ENCODE results near the gene C1QB. TPM values are rescaled to one million over a fixed set of nuclear protein-coding genes. Genes with fewer than 3 reads are reported as not detected.
"Not testable (repeated sequence)": the region's sequence is repeated elsewhere in the genome, so short reads cannot be mapped to it uniquely, and the experiment has no call there.

The C1QB gene
- total RNA-seq, 4 donors from 2014 or later = 54.3 to 107 (median 86.1) TPM

GRCh38 chr1:22665752-22666151 is 12.7 kb downstream of the C1QB start:
- H3K27ac ChIP-seq = no peak overlapping the region
- peak in 3 of 6 experiments; percentile 53 to 59 (median 54) for TF ChIP-seq CTCF (IDR thresholded peaks at IDR 0.05)
- no peak for TF ChIP-seq POLR2A (IDR thresholded peaks at IDR 0.05)
- H3K4me3 ChIP-seq = no peak overlapping the region
- DNase-seq = peak in 2 of 3 donors; percentile 49 to 64
- H3K27me3 ChIP-seq = no peaks in the 10 kb centered on the region
- H3K9me3 ChIP-seq = no peaks in the 10 kb centered on the region
- no peaks in the 10 kb centered on the region for H3K36me3 ChIP-seq
- no peaks in the 10 kb centered on the region for H3K4me1 ChIP-seq

GRCh38 chr1:22666412-22666811 is 13.4 kb downstream of the C1QB start:
- Histone ChIP-seq H3K36me3 (no peaks in the 10 kb centered on the region), H3K27me3 (no peaks in the 10 kb centered on the region), H3K27ac (no peak overlapping the region), H3K4me1 (no peaks in the 10 kb centered on the region), H3K4me3 (no peak overlapping the region), H3K9me3 (no peaks in the 10 kb centered on the region)
- no peak for DNase-seq
- no peak for TF ChIP-seq CTCF (IDR thresholded peaks at IDR 0.05)
- TF ChIP-seq POLR2A (IDR thresholded peaks at IDR 0.05) = no peak

GRCh38 chr1:22668840-22669239 is 15.8 kb downstream of the C1QB start:
- not testable (repeated sequence) for DNase-seq, H3K4me1 ChIP-seq, H3K27ac ChIP-seq, H3K27me3 ChIP-seq, H3K36me3 ChIP-seq, H3K4me3 ChIP-seq, H3K9me3 ChIP-seq

- Histone ChIP-seq H3K4me1 (no peaks in the 10 kb centered on the region), H3K36me3 (no peaks in the 10 kb centered on the region), H3K4me3 (no peak overlapping the region), H3K27me3 (no peaks in the 10 kb centered on the region), H3K9me3 (no peaks in the 10 kb centered on the region), H3K27ac (no peak overlapping the region)
- DNase-seq = no peak
- TF ChIP-seq CTCF (IDR thresholded peaks at IDR 0.05) (no peak), POLR2A (IDR thresholded peaks at IDR 0.05) (no peak)
Measured at GRCh38 chr1:22670352-22670975, 17.4 kb downstream of the C1QB start.

- no peaks in the 10 kb centered on the region for H3K9me3 ChIP-seq
- H3K4me1 ChIP-seq = peaks cover 0 to 6% (median 0%) of the 10 kb centered on the region in 4 donors
- H3K36me3 ChIP-seq = no peaks in the 10 kb centered on the region
- no peak for TF ChIP-seq CTCF (IDR thresholded peaks at IDR 0.05)
- TF ChIP-seq POLR2A (IDR thresholded peaks at IDR 0.05) = no peak
- DNase-seq = no peak
- H3K4me3 ChIP-seq = no peak overlapping the region
- no peak overlapping the region for H3K27ac ChIP-seq
- no peaks in the 10 kb centered on the region for H3K27me3 ChIP-seq
Measured at GRCh38 chr1:22671999-22672398, 19.0 kb downstream of the C1QB start.

GRCh38 chr1:22673486-22674409 is 20.7 kb downstream of the C1QB start:
- peak in 2 of 3 donors; percentile 80 to 82 for DNase-seq
- TF ChIP-seq CTCF (IDR thresholded peaks at IDR 0.05) (peak in 4 of 6 experiments; percentile 53 to 86 (median 82)), POLR2A (IDR thresholded peaks at IDR 0.05) (no peak)
- Histone ChIP-seq H3K4me1 (peaks cover 0 to 11% (median 0%) of the 10 kb centered on the region in 4 donors), H3K36me3 (no peaks in the 10 kb centered on the region), H3K4me3 (no peak overlapping the region), H3K27ac (no peak overlapping the region), H3K27me3 (no peaks in the 10 kb centered on the region), H3K9me3 (no peaks in the 10 kb centered on the region)
